Upper lobe of left lung (tissue), 4 donors: ENCODE data around the gene GALNT13.

Experiments used
- EP300 ChIP-seq, 4 donors: sonication (generic); formaldehyde crosslinking; IDR thresholded peaks; one replicate each; pipeline ENCODE4 v1.5.1; 2017; ENCODE audit warnings: antibody characterized with exemption in 4 of 4, control low read depth in 2 of 4
- POLR2A ChIP-seq, 4 donors: fragments of 450-650 bp; IDR thresholded peaks; one replicate each; pipeline ENCODE4 v1.5.1; 2016 to 2017; ENCODE audit warnings: antibody characterized with exemption in 4 of 4, mild to moderate bottlenecking in 2 of 4
- POLR2AphosphoS5 ChIP-seq, 2 donors: sonication (generic); formaldehyde crosslinking; IDR thresholded peaks; one replicate each; pipeline ENCODE4 v1.5.1; 2017; ENCODE audit warnings: antibody characterized with exemption in 2 of 2
- TF ChIP-seq, protein P1 (sequence below), 6 experiments: fragments of 450-650 bp in 4 of 6; fragments of 200-600 bp in 2 of 6; sonication (generic) in 2 of 6; IDR thresholded peaks; one replicate each; pipeline ENCODE4 v1.5.1; 2016 to 2019; ENCODE audit warnings: antibody characterized with exemption in 6 of 6

GRCh38 chr2:154495455-154495868 lies 623.7 kb downstream of the GALNT13 start:
- TF ChIP-seq POLR2A (IDR thresholded peaks at IDR 0.05) (no peak), POLR2AphosphoS5 (IDR thresholded peaks at IDR 0.05) (no peak), EP300 (IDR thresholded peaks at IDR 0.05) (no peak)
- TF ChIP-seq, protein P1, sequence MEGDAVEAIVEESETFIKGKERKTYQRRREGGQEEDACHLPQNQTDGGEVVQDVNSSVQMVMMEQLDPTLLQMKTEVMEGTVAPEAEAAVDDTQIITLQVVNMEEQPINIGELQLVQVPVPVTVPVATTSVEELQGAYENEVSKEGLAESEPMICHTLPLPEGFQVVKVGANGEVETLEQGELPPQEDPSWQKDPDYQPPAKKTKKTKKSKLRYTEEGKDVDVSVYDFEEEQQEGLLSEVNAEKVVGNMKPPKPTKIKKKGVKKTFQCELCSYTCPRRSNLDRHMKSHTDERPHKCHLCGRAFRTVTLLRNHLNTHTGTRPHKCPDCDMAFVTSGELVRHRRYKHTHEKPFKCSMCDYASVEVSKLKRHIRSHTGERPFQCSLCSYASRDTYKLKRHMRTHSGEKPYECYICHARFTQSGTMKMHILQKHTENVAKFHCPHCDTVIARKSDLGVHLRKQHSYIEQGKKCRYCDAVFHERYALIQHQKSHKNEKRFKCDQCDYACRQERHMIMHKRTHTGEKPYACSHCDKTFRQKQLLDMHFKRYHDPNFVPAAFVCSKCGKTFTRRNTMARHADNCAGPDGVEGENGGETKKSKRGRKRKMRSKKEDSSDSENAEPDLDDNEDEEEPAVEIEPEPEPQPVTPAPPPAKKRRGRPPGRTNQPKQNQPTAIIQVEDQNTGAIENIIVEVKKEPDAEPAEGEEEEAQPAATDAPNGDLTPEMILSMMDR (IDR thresholded peaks at IDR 0.05): no peak
